HG02763 (cell line): Measurements from ENCODE around the gene R3HDML.
"Not testable (repeated sequence)": the region's sequence is repeated elsewhere in the genome, so short reads cannot be mapped to it uniquely, and the experiment has no call there.

Experiments
- ATAC-seq: cut with Tn5 transposase; IDR thresholded peaks from one replicate; pipeline ENCODE4 v1.9.1; 2021; ENCODE audit warnings: mild to moderate bottlenecking, moderate library complexity; ENCODE audit not compliant: unreplicated experiment

The R3HDML gene, protein sequence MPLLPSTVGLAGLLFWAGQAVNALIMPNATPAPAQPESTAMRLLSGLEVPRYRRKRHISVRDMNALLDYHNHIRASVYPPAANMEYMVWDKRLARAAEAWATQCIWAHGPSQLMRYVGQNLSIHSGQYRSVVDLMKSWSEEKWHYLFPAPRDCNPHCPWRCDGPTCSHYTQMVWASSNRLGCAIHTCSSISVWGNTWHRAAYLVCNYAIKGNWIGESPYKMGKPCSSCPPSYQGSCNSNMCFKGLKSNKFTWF

DNA sequence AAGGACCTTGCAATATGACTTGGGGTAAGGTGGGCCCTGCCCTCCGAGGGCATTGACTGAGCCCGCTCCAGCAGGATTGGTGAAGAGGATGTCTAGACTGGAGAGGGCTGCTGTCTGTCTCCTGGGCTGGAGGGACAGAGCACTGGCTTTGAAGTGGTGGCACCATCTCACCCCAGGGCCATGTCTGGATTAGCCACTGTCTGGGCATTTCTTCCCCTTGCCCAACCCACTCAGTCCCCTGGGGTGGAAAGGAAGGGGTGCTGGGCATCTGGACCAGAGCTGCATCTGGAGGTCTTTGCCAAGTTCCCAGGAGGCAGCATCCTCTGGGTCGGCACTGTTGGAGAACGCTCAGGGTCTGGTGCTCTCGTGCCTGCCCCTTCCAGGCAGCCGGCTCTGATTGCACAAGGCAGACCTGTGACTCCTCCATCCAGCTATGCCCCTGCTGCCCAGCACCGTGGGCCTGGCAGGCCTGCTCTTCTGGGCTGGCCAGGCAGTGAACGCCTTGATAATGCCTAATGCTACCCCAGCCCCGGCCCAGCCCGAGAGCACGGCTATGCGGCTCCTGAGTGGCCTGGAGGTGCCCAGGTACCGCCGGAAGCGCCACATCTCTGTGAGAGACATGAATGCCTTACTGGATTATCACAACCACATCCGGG is at the start of gene R3HDML:
Gene R3HDML, plus strand, starts transcription at position 319 of the 656 bp plus-strand sequence. Its CDS starts 115 bp downstream, at position 434.
- ATAC-seq: no peak

DNA sequence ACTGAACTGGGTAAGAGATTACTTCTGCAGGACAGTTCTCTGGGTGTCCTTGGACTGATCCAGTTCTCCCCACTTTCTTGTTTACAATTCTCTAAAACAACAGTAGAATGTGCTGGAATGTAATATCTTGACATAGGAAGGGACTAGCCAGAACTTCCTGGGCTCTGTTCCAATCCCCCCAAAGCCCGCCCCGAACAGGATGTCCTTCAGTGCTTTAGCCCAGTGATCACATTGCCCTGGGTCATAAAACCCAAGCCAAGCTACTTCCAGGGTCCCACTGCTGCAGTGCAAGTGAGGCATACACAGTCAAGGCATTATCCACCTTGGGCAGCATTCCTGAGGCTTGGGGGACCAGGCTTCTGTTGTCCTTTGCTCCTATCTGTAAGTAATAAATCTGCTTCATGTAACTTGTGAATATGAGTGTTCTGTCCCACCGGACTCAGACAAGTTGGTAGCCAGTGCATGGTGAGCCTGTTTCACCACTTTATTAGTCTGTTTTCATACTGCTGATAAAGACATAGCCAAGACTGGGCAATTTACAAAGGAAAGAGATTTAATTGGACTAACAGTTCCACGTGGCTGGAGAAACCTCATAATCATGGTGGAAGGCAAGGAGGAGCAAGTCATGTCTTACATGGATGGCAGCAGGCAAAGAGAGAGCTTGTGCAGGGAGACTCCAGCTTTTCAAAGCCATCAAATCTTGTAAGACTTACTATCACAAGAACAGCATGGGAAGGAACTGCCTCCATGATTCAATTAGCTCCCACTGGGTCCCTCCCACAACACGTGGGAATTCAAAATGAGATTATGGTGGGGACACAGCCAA is 49.4 kb upstream of the R3HDML start:
- ATAC-seq: no peak

DNA sequence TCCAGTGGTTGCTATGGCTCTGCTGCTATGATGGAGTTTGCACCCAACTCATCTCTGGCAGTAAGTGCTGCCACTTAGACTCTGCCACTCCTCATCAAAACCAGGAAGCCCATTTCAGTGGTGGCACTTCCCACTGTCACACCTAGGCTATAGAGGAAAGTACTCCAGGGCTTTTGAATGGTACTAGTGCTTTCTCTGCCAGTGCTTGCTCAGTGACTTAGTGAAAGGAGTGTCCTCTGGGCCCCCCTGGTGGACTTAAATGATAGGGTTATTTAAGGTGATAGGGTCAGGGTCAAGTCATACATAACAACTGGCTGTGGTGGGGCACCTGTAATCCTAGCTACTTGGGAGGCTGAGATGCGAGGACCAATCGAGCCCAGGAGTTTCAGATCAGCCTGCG is 48.6 kb upstream of the R3HDML start:
- ATAC-seq: no peak

DNA sequence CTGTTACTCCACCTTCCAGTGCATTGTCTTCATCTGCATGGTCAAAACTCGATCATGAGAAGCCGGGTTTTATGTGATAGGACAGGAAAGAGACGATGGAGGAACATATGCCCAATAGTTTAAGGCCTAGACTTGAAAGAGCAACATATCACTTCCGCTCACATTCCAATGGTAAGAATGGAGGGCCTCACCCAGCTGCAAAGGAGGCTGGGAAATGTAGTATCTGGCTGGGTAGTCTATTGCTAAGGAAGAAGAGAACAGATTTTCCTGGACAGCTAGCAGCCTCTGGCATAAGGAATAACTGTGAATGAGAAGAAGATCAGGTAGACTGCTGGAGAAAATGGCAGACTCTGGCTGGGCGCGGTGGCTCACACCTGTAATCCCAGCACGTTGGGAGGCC is 45.1 kb upstream of the R3HDML start:
- ATAC-seq: no peak

DNA sequence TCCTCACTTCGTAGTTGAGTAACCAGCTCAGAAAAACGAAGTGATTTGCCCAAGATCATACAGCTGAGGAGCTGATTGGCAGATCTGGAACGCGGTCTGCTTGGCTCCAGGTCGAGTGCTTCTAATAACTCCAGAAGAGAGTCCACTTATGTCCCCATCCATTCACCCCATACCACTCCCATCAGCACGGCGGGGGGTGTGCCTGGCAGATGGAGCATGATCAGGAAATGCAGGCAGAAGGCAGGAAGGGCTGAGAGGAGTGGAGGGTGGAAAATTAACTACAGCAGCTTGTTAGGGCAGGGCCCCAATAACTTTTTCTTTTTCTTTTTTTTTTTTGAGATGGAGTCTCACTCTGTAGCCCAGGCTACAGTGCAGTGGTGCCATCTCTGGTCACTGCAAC is 40.8 kb upstream of the R3HDML start:
- no peak for ATAC-seq

DNA sequence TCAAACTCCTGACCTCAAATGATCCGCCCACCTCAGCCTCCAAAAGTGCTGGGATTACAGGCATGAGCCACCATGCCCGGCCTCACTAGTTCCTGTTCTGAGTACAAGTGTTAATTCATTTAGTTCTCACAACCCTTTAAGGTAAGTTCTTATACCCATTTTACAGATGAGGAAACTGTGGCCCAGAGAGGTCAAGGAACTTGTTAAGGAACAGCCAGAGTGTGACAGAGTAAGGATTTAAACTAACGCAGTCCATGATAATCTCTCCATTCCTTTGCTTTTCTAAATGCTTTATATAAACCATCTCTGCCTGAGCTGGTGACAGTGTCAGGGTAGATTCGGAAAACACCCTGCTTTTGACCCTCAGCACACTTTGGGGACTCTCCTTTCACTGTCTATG is 39.1 kb upstream of the R3HDML start:
- ATAC-seq: no peak

DNA sequence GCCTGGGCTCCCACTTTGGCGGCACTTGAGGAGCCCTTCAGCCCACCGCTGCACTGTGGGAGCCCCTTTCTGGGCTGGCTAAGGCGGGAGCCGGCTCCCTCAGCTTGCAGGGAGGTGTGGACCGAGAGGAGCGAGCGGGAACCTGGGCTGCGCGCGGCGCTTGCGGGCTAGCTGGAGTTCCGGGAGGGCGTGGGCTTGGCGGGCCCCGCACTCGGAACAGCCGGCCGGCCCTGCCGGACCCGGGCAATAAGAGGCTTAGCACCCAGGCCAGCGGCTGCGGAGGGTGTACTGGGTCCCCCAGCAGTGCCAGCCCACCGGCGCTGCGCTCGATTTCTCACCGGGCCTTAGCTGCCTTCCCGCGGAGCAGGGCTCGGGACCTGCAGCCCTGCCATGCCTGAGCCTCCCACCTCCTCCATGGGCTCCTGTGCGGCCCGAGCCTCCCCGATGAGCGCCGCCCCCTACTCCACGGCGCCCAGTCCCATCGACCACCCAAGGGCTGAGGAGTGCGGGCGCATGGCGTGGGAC is 37.8 kb upstream of the R3HDML start:
- ATAC-seq: not testable (repeated sequence)

DNA sequence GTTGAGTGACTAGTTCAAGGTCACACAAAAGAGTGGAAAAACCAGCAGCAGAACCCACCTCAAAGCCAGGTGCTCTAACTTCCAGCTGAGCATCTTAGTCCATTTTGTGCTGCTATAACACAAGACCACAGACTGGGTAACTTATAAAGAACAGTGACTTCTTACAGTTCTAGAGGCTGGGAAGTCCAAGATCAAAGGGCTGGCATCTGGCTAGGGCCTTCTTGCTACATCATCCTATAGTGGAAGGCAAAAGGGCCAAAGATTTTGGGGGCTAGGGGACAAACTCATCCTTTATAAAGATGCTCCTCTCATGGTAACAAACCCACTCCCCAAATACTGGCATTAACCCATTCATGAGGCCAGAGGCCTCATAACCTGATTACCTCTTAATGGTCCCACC is 35.6 kb upstream of the R3HDML start:
- ATAC-seq: no peak

DNA sequence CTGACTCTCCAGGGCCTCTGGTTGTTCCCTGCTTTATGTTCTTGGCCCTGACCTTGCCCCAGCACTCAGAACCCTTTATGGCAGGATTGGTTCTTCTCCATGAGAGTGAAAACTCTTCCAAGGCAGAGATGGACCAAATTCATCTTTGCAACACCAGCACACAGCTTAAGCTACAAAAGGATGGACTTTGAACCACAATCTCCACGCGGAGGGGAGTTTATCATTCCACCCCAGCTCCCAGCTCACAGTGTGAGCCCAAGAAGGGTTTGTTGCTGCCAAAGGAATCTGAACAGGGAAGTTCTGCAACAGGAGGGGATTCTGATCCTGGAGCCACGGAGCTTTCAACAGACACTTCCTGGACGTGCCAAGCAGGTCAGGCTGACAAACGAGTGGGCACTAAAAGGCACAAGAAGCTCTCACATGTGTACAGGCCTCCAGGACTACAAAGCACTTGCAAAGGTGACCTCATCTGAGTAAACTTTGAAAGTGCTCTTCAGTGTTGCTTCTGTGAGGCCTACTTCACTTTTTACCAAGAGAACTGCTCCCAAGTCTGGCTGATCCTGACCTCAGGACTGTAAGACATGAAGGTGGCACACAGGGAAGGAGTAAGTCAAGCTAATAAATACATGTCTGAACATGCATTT is 34.7 kb upstream of the R3HDML start:
- ATAC-seq: no peak

DNA sequence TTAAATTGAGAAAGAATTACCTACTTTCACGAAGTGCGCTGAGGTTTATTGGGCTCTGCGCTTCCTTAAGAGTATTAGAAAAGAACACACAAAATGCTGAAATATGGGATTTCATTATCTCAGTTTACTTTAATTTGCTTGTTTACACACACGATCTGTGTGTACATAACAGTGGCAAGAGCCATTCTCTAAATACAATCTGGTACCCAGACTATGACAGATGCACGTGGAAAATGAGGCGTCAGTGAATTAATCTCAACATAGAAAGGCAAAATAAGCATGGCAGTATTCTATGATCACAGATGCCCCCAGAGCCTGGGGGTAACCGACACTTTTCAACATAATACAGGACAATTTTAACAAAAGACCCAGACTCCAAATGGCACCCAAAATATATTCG is 34.1 kb upstream of the R3HDML start:
- ATAC-seq: no peak

DNA sequence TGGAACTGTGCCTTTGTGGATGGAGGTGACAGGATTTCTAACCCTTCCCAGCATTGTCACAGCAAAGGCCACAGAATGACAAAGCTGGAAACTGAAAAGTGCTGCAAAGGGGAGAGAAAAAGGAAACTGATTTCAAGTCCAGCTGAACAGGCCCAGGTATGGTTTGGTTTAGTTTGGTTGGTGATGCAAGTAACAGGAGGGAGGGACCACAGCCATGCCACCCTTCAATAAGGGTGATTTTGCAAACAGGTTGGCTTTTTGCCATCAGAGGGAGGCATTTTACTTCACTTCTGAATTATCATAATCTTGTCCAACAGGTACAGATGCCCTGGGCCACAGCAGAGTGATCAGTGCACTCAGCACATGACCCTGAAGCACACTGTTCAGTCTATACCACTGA is 32.5 kb upstream of the R3HDML start:
- no peak for ATAC-seq

DNA sequence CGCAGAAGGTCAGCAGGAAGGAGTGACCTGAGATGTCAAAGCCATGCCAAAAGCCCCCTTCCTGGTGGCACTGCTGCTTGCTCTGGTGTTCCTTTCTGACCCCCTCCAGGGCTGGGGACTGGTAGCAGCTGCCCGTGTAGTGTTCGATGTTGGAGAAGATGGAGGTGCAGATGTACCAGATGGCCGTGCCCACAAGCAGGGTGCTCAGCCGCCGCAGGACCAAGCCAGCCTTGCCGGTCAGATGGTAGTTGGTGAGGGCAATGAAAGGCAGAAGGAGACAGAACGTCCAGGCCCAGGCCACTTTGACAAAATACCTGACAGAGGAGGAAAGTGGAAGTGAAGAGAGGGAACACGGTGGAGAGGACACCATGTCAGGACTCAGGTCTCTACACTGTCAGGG is 29.9 kb upstream of the R3HDML start:
- ATAC-seq: no peak

DNA sequence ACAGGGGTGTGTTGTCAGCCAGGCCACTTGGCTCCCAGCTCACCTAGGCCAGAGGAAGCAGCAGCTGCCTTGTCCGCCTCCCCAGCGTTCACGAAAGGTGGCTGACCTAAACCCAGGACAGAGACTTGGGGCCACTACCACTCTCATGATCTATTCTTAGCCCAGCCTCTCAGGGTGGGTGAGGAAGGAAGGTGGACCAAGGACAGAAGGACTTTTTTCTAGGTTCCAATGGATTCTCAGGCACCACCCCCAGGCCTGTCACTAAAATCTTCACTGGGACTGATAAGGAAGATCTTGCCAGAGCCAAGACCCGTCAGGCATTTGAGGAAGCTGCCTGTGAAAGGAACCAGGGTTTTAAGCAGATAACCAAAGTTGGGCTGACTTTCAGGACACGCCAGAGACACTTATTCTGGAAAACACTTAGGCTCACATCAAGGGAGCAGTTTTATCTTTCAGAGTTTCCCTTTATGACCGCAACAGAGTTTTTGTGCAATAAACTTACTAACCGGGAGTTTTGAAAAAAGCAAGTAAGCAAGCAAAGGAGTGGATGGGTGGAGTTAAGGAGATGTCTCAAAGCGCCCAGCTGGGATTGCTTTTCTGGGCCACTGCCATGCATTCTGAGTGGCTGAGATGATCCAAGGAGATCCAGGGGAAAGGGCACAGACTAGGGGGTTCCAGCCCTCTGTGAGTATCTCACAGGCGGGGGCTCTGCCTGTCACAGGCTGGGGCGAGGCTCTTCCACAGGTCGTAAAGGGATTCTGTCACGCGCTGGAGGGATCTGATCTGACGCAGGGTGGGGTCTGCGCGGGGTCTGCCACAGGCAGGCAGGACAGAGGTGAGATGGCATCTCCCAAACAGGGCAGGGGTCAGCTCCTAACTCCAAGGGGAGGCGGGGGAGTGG is 26.8 kb upstream of the R3HDML start:
- no peak for ATAC-seq

DNA sequence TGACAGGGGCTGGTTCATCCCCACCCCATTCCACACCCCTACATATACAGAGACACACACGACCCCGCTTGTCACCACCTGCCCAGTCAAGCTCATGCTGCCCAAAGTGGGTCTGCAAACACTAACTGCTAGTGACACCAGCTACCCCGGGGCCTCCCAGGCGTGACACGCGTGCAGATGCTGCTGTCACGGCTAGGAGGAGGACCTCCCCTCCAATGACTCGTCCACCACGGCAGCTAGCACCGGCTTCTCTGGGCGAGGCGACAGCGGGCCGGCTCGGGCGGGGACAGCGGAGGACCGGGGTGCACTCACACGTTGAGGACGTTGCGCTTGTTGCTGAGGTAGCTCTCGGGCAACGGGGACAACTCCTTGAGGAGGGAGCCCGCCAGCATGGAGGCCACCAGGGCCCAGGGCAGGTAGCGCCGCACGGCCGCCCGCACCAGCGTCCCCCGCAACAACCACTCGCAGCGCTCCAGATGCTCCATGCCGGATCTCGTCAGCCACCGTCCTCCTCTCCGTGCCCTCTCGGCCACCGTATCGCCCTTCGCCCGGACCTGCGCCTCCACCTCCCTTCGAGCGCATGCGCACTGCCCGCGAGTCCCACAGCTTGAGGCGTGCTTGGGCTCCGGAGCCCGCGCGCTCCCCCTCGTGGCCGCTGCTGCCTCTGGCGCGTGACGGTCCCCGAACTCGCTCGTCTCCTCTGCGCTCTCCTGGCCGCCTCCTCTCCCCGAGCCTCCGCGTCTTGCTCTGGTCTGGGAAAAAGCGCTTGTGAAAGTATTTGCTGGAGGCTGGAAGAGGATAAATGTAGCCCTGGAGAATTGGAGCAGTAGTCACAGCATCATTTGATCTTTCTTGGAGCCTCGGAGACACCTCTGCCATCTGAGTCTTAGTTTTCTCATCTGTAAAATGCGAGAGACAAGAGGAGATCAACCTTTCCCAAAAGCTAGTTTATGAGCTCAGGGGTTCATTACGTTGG is 25.9 kb upstream of the R3HDML start, which contains the start of gene FITM2:
Gene FITM2, minus strand, starts transcription at position 539 of the 976 bp plus-strand sequence. Its CDS starts 54 bp downstream, at position 485.
- ATAC-seq: peak; percentile 95

DNA sequence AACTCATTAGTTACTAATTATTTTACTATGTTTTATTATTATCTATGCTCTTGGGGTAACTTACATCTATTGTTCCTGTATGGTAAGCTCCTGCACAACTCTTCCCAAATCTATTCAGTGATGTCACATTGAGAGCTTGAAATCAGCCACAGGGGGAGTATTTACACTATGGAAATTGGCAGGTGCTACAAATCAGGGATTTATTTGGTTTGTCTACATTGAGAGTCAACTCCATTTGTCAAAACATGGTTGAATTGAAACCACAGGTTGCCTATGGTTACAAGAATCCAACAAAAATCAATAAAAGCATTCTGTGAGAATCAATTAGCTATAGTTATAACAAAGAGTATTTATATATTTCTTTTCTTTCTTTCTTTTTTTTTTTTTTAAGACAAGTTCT is 22.0 kb upstream of the R3HDML start:
- no peak for ATAC-seq

DNA sequence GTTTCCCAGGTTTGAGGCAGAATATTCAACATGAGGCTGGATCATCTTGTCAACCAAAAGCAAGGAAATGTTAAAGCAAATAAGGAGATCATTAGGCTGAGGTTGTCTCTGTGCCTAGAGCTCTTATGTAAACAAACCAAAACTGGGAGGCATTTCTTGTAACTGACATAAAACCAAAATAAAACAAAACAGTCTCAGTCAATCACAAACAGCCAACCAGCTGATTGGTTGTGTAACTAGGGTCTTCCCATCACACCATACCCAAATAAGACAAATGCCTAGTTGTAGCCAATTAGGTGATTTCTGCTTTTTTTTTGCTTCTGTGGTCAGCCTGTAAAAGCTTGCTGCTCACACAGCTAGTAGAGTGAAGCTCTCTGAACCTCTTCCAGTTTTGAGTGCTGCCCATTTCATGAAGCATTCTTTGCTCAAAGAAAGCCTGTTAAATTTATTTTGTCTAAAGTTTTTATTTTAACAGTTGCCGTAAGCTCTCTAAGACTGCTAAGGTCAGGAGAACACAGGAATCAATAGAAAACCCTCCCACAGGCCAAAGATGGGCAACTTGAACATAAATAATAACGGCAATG is 16.9 kb upstream of the R3HDML start:
- ATAC-seq: no peak

DNA sequence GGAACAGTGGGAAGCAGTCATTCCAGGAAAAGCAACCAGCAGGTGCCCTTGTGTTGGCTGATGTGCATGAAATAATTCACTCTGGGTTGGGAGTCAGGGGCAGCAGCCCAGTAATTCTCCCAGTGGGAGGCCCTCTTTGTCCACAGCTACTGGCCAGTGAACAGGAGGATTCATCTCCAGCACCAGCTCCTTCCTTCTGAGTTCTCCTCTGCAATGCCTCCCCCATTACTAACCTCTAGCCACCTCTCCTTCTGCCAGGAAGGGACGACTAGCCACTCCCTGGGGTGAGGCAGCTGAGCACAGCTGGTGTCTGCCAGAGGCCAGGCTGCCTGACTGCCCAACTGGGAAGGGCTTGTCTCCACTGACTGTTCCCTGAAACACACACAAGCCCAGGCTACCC is 12.5 kb upstream of the R3HDML start:
- ATAC-seq: no peak

DNA sequence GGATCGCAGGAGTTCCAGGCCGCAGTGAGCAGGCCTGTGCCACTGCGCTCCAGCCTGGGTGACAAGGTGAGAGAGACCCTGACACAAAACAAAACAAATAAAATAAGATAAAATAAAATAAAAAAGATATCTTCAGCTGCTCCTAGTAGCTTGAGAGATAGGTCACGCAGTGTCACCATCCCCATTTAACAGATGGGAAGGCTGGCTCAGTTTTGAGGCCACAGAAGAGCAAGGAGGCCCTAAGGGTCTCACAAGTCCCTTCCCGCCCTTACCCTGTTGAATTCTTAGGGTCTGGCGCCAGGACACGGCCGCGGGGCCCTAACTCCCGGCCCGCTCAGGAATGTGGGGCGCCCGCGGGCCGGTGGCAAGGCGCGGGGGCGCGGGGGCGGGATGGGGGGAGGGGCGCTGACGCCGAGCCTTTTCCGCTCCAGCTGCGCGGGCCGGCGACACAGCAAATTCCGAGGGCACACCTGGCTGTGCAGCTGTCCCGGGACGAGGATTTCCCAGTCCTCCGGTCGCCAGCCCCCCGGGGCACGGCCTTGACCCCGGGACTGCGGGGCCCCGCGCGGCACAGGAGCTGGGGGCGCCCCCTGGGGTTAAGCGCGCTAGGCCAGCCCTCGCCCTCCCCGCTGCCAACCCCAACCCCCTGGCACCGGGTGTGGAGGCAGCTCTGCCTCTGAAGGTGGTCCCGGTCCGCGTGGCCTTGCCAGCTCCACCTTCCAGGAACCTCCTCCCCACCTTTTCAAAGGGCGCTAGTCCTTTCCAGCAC is 10.3 kb upstream of the R3HDML start:
- no peak for ATAC-seq
